ENCODE data around the gene CFTR.
A peak's percentile ranks its signal among the peaks of the same experiment; 100 is the strongest.
"Not testable (repeated sequence)": the region's sequence is repeated elsewhere in the genome, so short reads cannot be mapped to it uniquely, and the experiment has no call there.

Gene CFTR

GRCh38 chr7:117698018-117698417 is 218.2 kb downstream of the CFTR start:
- no peak for DNase-seq

- DNase-seq = no peak
These were observed 224.2 kb downstream of the CFTR start for GRCh38 chr7:117704063-117704462.

- DNase-seq = no peak
These were observed 225.8 kb downstream of the CFTR start for GRCh38 chr7:117705630-117706029.

- no peak for DNase-seq
These were observed 226.4 kb downstream of the CFTR start for GRCh38 chr7:117706210-117706609.

GRCh38 chr7:117707080-117707479 is 227.3 kb downstream of the CFTR start:
- no peak for DNase-seq

- DNase-seq = not testable (repeated sequence)
These were observed 228.3 kb downstream of the CFTR start for GRCh38 chr7:117708173-117708572.

- no peak for DNase-seq
These were observed 231.7 kb downstream of the CFTR start for GRCh38 chr7:117711556-117711955.

- DNase-seq = peak; percentile 37
These were observed 236.1 kb downstream of the CFTR start for GRCh38 chr7:117715784-117716445.

GRCh38 chr7:117716707-117717299 is 237.0 kb downstream of the CFTR start:
- DNase-seq = no peak

GRCh38 chr7:117717357-117717756 is 237.5 kb downstream of the CFTR start:
- no peak for DNase-seq

Data from fibroblast of skin of right quadriceps (primary cell).